Heart left ventricle (tissue), 13 donors: ENCODE data around the gene SLC25A13.

ENCODE experiments used
- CTCF ChIP-seq, 12 donors: fragments of 200-600 bp; sonication (generic) in 4 of 12; IDR thresholded peaks; one replicate each; pipeline versions ENCODE4 v1.5.0 to v1.8.0; 2018 to 2022; ENCODE audit warnings: antibody characterized with exemption in 12 of 12, mild to moderate bottlenecking in 5 of 12
- POLR2A ChIP-seq, 2 donors: fragments of 450-650 bp; IDR thresholded peaks; one replicate each; pipeline ENCODE4 v1.6.1; 2017; ENCODE audit warnings: antibody characterized with exemption in 2 of 2, mild to moderate bottlenecking in 2 of 2, moderate library complexity in 2 of 2
- donor health status: ischemic (EF 13 %, LVEDD 7.1; RV severe dilation, severe dysfunction).
- donor health status: DM: no; HTN: yes; CAD: no.
- donor health status: DM: no; HTN: no; CAD: no.
- donor health status: ischemic (EF 25% LVEDD 6.9; RV normal size, moderate dysfunction).
- donor health status: ischemic (EF 25% LVEDD 5.7; RV mildly dilated, moderate dysfunction).
- donor health status: ischemic (EF 35%, LVEDD 5.7; RV mildly dilated, moderate dysfunction).
- donor health status: nonischemic (EF 11% LVEDD 7.7; RV severe dilation, severe dysfunction).
- donor health status: DM: yes; HTN: yes; CAD: no.
- donor health status: PGD.
- donor health status: ischemic (EF 29% LVEDD 5.4; RV normal size, mild dysfunction).
- donor health status: nonischemic (EF 23%, LVEDD 6.1; RV moderate dilation, normal function).

- TF ChIP-seq CTCF (IDR thresholded peaks at IDR 0.05): no peak
- TF ChIP-seq POLR2A (IDR thresholded peaks at IDR 0.05): no peak
These were observed 18.7 kb downstream of the SLC25A13 start for GRCh38 chr7:96303105-96303685.
